HEK293 (cell line): ENCODE results near the gene KCTD21.

Experiments
- CTCF ChIA-PET: fragments of 350-600 bp; formaldehyde crosslinking; extraction: SDS; loops from one replicate; lab custom pipeline; 2021; ENCODE audit warnings: antibody characterized with exemption; lab: Yijun Ruan, JAX
- POLR2A ChIA-PET: fragments of 300-600 bp; formaldehyde crosslinking; extraction: SDS; loops from one replicate; lab custom pipeline; 2020; ENCODE audit warnings: antibody characterized with exemption, inconsistent platforms; lab: Yijun Ruan, JAX
- H3K27ac ChIP-seq: fragments of 200-500 bp; sonication (Bioruptor generic); 2 replicates; pipeline ENCODE4 v1.5.1; 2014; ENCODE audit warnings: low read depth, low read length, control low read depth, inconsistent platforms; ENCODE audit errors: extremely low read depth
- H3K36me3 ChIP-seq, 2 experiments: fragments of 200-500 bp in 1 of 2; sonication (Bioruptor generic) in 1 of 2; 1 replicate in 1 of 2; 2 replicates in 1 of 2; pipeline ENCODE4 v1.5.1; 2014 to 2017; ENCODE audit warnings: inconsistent platforms in 2 of 2, low read length in 2 of 2; ENCODE audit not compliant: control insufficient read depth in 2 of 2, insufficient read depth in 1 of 2
- H3K4me1 ChIP-seq: fragments of 200-500 bp; sonication (Bioruptor generic); 2 replicates; pipeline ENCODE4 v1.5.1; 2014; ENCODE audit warnings: mild to moderate bottlenecking, low read length, inconsistent platforms; ENCODE audit not compliant: control insufficient read depth, insufficient read depth
- H3K4me3 ChIP-seq: 2 replicates; pipeline ENCODE4 v1.5.1; 2011; ENCODE audit warnings: low read depth, mild to moderate bottlenecking, control low read depth, low read length, moderate library complexity
- H3K9me3 ChIP-seq: fragments of 200-500 bp; sonication (Bioruptor generic); 2 replicates; pipeline ENCODE4 v1.5.1; 2014; ENCODE audit warnings: low read depth, low read length, inconsistent platforms; ENCODE audit not compliant: control insufficient read depth, insufficient read depth
- BCL6B ChIP-seq: fragments of 450-650 bp; formaldehyde crosslinking; IDR thresholded peaks from 2 replicates; pipeline ENCODE4 v1.5.1; 2017; ENCODE audit warnings: missing biosample characterization, missing genetic modification characterization
- HIC1 ChIP-seq: fragments of 450-650 bp; formaldehyde crosslinking; IDR thresholded peaks from 2 replicates; pipeline ENCODE4 v1.5.1; 2016; ENCODE audit warnings: missing biosample characterization, missing genetic modification characterization
- HOXD13 ChIP-seq: sonication (generic); formaldehyde crosslinking; IDR thresholded peaks from 2 replicates; pipeline ENCODE4 v1.8.0; 2022; ENCODE audit warnings: missing genetic modification reagents, borderline replicate concordance
- INSM2 ChIP-seq: fragments of 450-650 bp; formaldehyde crosslinking; IDR thresholded peaks from 2 replicates; pipeline ENCODE4 v1.5.1; 2016; ENCODE audit warnings: missing biosample characterization, missing genetic modification characterization
- KLF10 ChIP-seq: fragments of 450-650 bp; IDR thresholded peaks from 2 replicates; pipeline ENCODE4 v1.5.1; 2018; ENCODE audit warnings: missing biosample characterization, mild to moderate bottlenecking, missing genetic modification characterization
- MYNN ChIP-seq: fragments of 450-650 bp; formaldehyde crosslinking; IDR thresholded peaks from 2 replicates; pipeline ENCODE4 v1.5.1; 2016; ENCODE audit warnings: missing biosample characterization, missing genetic modification characterization, borderline replicate concordance
- PRDM6 ChIP-seq: fragments of 450-650 bp; formaldehyde crosslinking; IDR thresholded peaks from 2 replicates; pipeline ENCODE4 v1.5.1; 2017; ENCODE audit warnings: missing biosample characterization, missing genetic modification characterization
- REPIN1 ChIP-seq: fragments of 450-650 bp; formaldehyde crosslinking; IDR thresholded peaks from 2 replicates; pipeline ENCODE4 v1.5.1; 2017; ENCODE audit warnings: missing biosample characterization, missing genetic modification characterization, low read depth
- SP3 ChIP-seq: fragments of 450-650 bp; formaldehyde crosslinking; IDR thresholded peaks from 2 replicates; pipeline ENCODE4 v1.5.1; 2016; ENCODE audit warnings: missing biosample characterization, missing genetic modification characterization
- TRIM28 ChIP-seq: IDR thresholded peaks from 2 replicates; pipeline ENCODE4 v1.6.1; 2011; ENCODE audit warnings: low read length, control low read depth, borderline replicate concordance
- ZBTB21 ChIP-seq: fragments of 450-650 bp; formaldehyde crosslinking; IDR thresholded peaks from 2 replicates; pipeline ENCODE4 v1.5.1; 2017; ENCODE audit warnings: missing biosample characterization, missing genetic modification characterization
- ZBTB44 ChIP-seq: fragments of 450-650 bp; IDR thresholded peaks from 2 replicates; pipeline ENCODE4 v1.5.1; 2018; ENCODE audit warnings: missing biosample characterization, mild to moderate bottlenecking, missing genetic modification characterization
- ZBTB8A ChIP-seq: fragments of 450-650 bp; formaldehyde crosslinking; IDR thresholded peaks from 2 replicates; pipeline ENCODE4 v1.5.1; 2016; ENCODE audit warnings: missing biosample characterization, missing genetic modification characterization
- ZEB2 ChIP-seq: fragments of 450-650 bp; formaldehyde crosslinking; IDR thresholded peaks from 2 replicates; pipeline ENCODE4 v1.5.1; 2016; ENCODE audit warnings: missing biosample characterization, missing genetic modification characterization
- ZNF133 ChIP-seq: fragments of 450-650 bp; formaldehyde crosslinking; IDR thresholded peaks from 2 replicates; pipeline ENCODE4 v1.5.1; 2016; ENCODE audit warnings: missing biosample characterization, missing genetic modification characterization
- ZNF214 ChIP-seq: fragments of 450-650 bp; formaldehyde crosslinking; IDR thresholded peaks from 2 replicates; pipeline ENCODE4 v1.5.1; 2017; ENCODE audit warnings: missing biosample characterization, mild to moderate bottlenecking, missing genetic modification characterization, borderline replicate concordance
- ZNF37A ChIP-seq: fragments of 450-650 bp; IDR thresholded peaks from 2 replicates; pipeline ENCODE4 v1.5.1; 2018; ENCODE audit warnings: missing biosample characterization, missing genetic modification characterization
- ZNF473 ChIP-seq: fragments of 450-650 bp; formaldehyde crosslinking; IDR thresholded peaks from 2 replicates; pipeline ENCODE4 v1.5.1; 2017; ENCODE audit warnings: missing biosample characterization, missing genetic modification characterization
- ZNF645 ChIP-seq: fragments of 450-650 bp; formaldehyde crosslinking; IDR thresholded peaks from 2 replicates; pipeline ENCODE4; 2016; ENCODE audit warnings: missing biosample characterization, missing genetic modification characterization
- ZNF658 ChIP-seq: fragments of 450-650 bp; formaldehyde crosslinking; IDR thresholded peaks from 2 replicates; pipeline ENCODE4; 2016; ENCODE audit warnings: missing biosample characterization, missing genetic modification characterization
- ZNF664 ChIP-seq: fragments of 450-650 bp; formaldehyde crosslinking; IDR thresholded peaks from 2 replicates; pipeline ENCODE4 v1.5.1; 2016; ENCODE audit warnings: missing biosample characterization, missing genetic modification characterization
- ZNF692 ChIP-seq: fragments of 450-650 bp; formaldehyde crosslinking; IDR thresholded peaks from 2 replicates; pipeline ENCODE4 v1.5.1; 2016; ENCODE audit warnings: missing biosample characterization, missing genetic modification characterization
- ZNF768 ChIP-seq: fragments of 450-650 bp; formaldehyde crosslinking; IDR thresholded peaks from 2 replicates; pipeline ENCODE4 v1.5.1; 2018; ENCODE audit warnings: missing biosample characterization, mild to moderate bottlenecking, missing genetic modification characterization

The KCTD21 gene

GRCh38 chr11:78220218-78221157 lies 32.1 kb upstream of the KCTD21 start (continued):
- no peak for TF ChIP-seq BCL6B (tag by site-specific recombination)
- TF ChIP-seq SP3 = no peak
- TF ChIP-seq KLF10 (tag by site-specific recombination) = no peak
- TF ChIP-seq ZNF658 (tag by site-specific recombination) = no peak

GRCh38 chr11:78219493-78220217 lies 31.2 kb upstream of the KCTD21 start:
- POLR2A ChIA-PET = no interaction called here
- no peaks in the 10 kb centered on the region for H3K9me3 ChIP-seq
- H3K4me1 ChIP-seq = no peaks in the 10 kb centered on the region
- CTCF ChIA-PET = interaction anchor here (2.3 kb wide), 1 partner anchor 8 kb away, joined by 6 read pairs; no protein-coding TSS in a partner anchor
- H3K36me3 ChIP-seq = peaks cover 0 to 75% of the 10 kb centered on the region in 2 experiments; a peak in 1 of 3 replicates
- H3K27ac ChIP-seq = no peak overlapping the region
- no peak overlapping the region for H3K4me3 ChIP-seq
- TF ChIP-seq ZNF664 (tag by site-specific recombination) = no peak
- TF ChIP-seq MYNN = no peak
- no peak for TF ChIP-seq ZBTB21 (tag by site-specific recombination)
- TF ChIP-seq ZNF645 = no peak
- no peak for TF ChIP-seq ZEB2 (tag by site-specific recombination)
- TF ChIP-seq ZNF768 (tag by site-specific recombination) = no peak
- no peak for TF ChIP-seq ZBTB44 (tag by site-specific recombination)
- TF ChIP-seq PRDM6 = no peak
- no peak for TF ChIP-seq HOXD13 (CRISPR knock-in tag)
- TF ChIP-seq INSM2 = no peak
- TF ChIP-seq ZNF37A (tag by site-specific recombination) = no peak
- TF ChIP-seq TRIM28 = no peak
- TF ChIP-seq REPIN1 (tag by site-specific recombination) = no peak
- no peak for TF ChIP-seq ZNF133 (tag by site-specific recombination)
- no peak for TF ChIP-seq ZBTB8A (tag by site-specific recombination)
- no peak for TF ChIP-seq ZNF692
- no peak for TF ChIP-seq ZNF214 (tag by site-specific recombination)
- no peak for TF ChIP-seq ZNF473 (tag by site-specific recombination)
- TF ChIP-seq HIC1 (tag by site-specific recombination) = no peak
